Keratinocyte (primary cell): ENCODE data around the gene AOX1. TPM values are rescaled to one million over a fixed set of nuclear protein-coding genes. Genes with fewer than 3 reads are reported as not detected.

Experiments used
- DNase-seq: peaks from one replicate; pipeline ENCODE4 v3.0.0-alpha.2; 2011; ENCODE audit warnings: low read depth, missing footprints, low spot score
- FAIRE-seq: peaks from 2 replicates; lab custom pipeline; 2011; peaks lifted over from hg19 to GRCh38; lab: Jason Lieb, UNC
- H2AFZ ChIP-seq: 2 replicates; pipeline ENCODE4 v1.6.0; 2012; ENCODE audit warnings: low read length, control low read depth, inconsistent platforms; ENCODE audit not compliant: control insufficient read depth
- H3K27ac ChIP-seq: 2 replicates; pipeline ENCODE4 v1.5.1; 2011; ENCODE audit warnings: low read length; ENCODE audit not compliant: control insufficient read depth, insufficient read depth
- H3K27me3 ChIP-seq: 3 replicates; pipeline ENCODE4 v1.6.0; 2011; ENCODE audit warnings: low read length; ENCODE audit not compliant: control insufficient read depth, insufficient read depth; ENCODE audit errors: extremely low read depth
- H3K36me3 ChIP-seq, 2 experiments: 2 replicates in 1 of 2; 3 replicates in 1 of 2; pipeline ENCODE4 v1.5.1; 2011; ENCODE audit warnings: low read length in 2 of 2, mild to moderate bottlenecking in 1 of 2; ENCODE audit not compliant: control insufficient read depth in 2 of 2, insufficient read depth in 2 of 2; ENCODE audit errors: extremely low read depth in 1 of 2
- H3K4me1 ChIP-seq: 3 replicates; pipeline ENCODE4 v1.5.1; 2011; ENCODE audit warnings: low read length; ENCODE audit not compliant: control insufficient read depth, insufficient read depth; ENCODE audit errors: extremely low read depth
- H3K4me2 ChIP-seq: 3 replicates; pipeline ENCODE4 v1.6.0; 2011; ENCODE audit warnings: low read depth, low read length; ENCODE audit not compliant: control insufficient read depth, insufficient read depth; ENCODE audit errors: extremely low read depth
- H3K4me3 ChIP-seq, 3 experiments: fragments of 200-600 bp in 1 of 3; sonication (generic) in 1 of 3; 2 replicates in 2 of 3; 3 replicates in 1 of 3; pipeline ENCODE4 v1.5.1; 2011 to 2016; ENCODE audit warnings: low read length in 3 of 3, mild to moderate bottlenecking in 3 of 3, control low read depth in 2 of 3, inconsistent platforms in 1 of 3, low read depth in 1 of 3, mixed read lengths in 1 of 3, mixed run types in 1 of 3, moderate library complexity in 1 of 3; ENCODE audit not compliant: control insufficient read depth in 2 of 3, insufficient read depth in 2 of 3; ENCODE audit errors: extremely low read depth in 1 of 3
- H3K79me2 ChIP-seq: 2 replicates; pipeline ENCODE4 v1.6.0; 2012; ENCODE audit warnings: low read length; ENCODE audit not compliant: control insufficient read depth, insufficient read depth
- H3K9ac ChIP-seq: 3 replicates; pipeline ENCODE4 v1.6.0; 2011; ENCODE audit warnings: low read length; ENCODE audit not compliant: control insufficient read depth, insufficient read depth; ENCODE audit errors: extremely low read depth
- H3K9me1 ChIP-seq: 3 replicates; pipeline ENCODE4 v1.6.0; 2011; ENCODE audit warnings: low read length; ENCODE audit not compliant: control insufficient read depth, insufficient read depth; ENCODE audit errors: extremely low read depth
- H3K9me3 ChIP-seq: 2 replicates; pipeline ENCODE4 v1.5.1; 2012; ENCODE audit warnings: low read depth, low read length; ENCODE audit not compliant: control insufficient read depth
- H4K20me1 ChIP-seq: 3 replicates; pipeline ENCODE4 v1.6.0; 2011; ENCODE audit warnings: low read length; ENCODE audit not compliant: control insufficient read depth, insufficient read depth; ENCODE audit errors: extremely low read depth
- CTCF ChIP-seq, 3 experiments: IDR thresholded peaks in 1 of 3; conservative IDR thresholded peaks in 1 of 3; optimal IDR thresholded peaks in 1 of 3; 2 replicates in 2 of 3; 3 replicates in 1 of 3; pipeline versions ENCODE3 to v1.5.1; 2011; ENCODE audit warnings: low read length in 3 of 3, mild to moderate bottlenecking in 3 of 3, moderate library complexity in 2 of 3, control low read depth in 1 of 3, inconsistent platforms in 1 of 3; ENCODE audit not compliant: insufficient read depth in 2 of 3; ENCODE audit errors: extremely low read depth in 1 of 3
- EZH2 ChIP-seq: IDR thresholded peaks from one replicate; pipeline ENCODE4 v1.6.1; 2012; ENCODE audit warnings: inconsistent platforms, mild to moderate bottlenecking, low read length, moderate library complexity
- dilution Hi-C: fragments of 300-500 bp; cut with MboI; formaldehyde crosslinking; loops from one replicate; pipeline ENCODE4 v1.7.0; 2020; ENCODE audit warnings: low sequenced_read_pairs; ENCODE audit not compliant: extremely low pct_ligation_motif_present
- polyA plus RNA-seq, 5 experiments: library from polyadenylated mRNA; depleted of rRNA in 3 of 5; stranded (reverse) in 3 of 5; stranded (forward) in 1 of 5; unstranded in 1 of 5; fragments of >200 nt; gene quantifications; 1 replicate in 1 of 5; 2 replicates in 3 of 5; 3 replicates in 1 of 5; pipeline versions ENCODE4 v1.2.1 to v1.2.3, GENCODE V29; 2011 to 2012; ENCODE audit warnings: missing spikeins in 2 of 5, low read depth in 1 of 5, low replicate concordance in 1 of 5

AOX1 gene
- polyA plus RNA-seq, 1 donor (not counting 4 experiments of a cell fraction or from before 2014, with no cell fraction given) = 12.2 TPM

GRCh38 chr2:200702044-200702443 is 116.2 kb downstream of the AOX1 start:
- no peaks in the 10 kb centered on the region for H3K4me1 ChIP-seq
- dilution Hi-C loops = no loop called here
- no peak for DNase-seq
- no peak overlapping the region for H2AFZ ChIP-seq
- H3K9me3 ChIP-seq = no peaks in the 10 kb centered on the region
- H3K27me3 ChIP-seq = no peaks in the 10 kb centered on the region
- no peak for FAIRE-seq
- H3K36me3 ChIP-seq = no peaks in the 10 kb centered on the region
- H3K4me2 ChIP-seq = no peak overlapping the region
- H3K4me3 ChIP-seq = no peak overlapping the region
- H3K79me2 ChIP-seq = no peaks in the 10 kb centered on the region
- no peak overlapping the region for H3K9ac ChIP-seq
- H3K9me1 ChIP-seq = no peaks in the 10 kb centered on the region
- no peak for TF ChIP-seq EZH2
- no peak for TF ChIP-seq CTCF (optimal IDR thresholded peaks at IDR 0.05 in 1 of 3, IDR thresholded peaks at IDR 0.05 in 1 of 3, conservative IDR thresholded peaks at IDR 0.05 in 1 of 3; ENCODE audit: extremely low read depth in 1 of 3, insufficient read depth in 2 of 3, low read length in 3 of 3)
- H4K20me1 ChIP-seq = no peaks in the 10 kb centered on the region
- H3K27ac ChIP-seq = no peak overlapping the region

- dilution Hi-C loops = no loop called here
- Histone ChIP-seq H3K79me2 (no peaks in the 10 kb centered on the region), H3K27me3 (no peaks in the 10 kb centered on the region), H3K4me3 (no peak overlapping the region), H3K4me2 (no peak overlapping the region), H3K36me3 (no peaks in the 10 kb centered on the region), H3K9me1 (no peaks in the 10 kb centered on the region), H3K9ac (no peak overlapping the region), H3K4me1 (no peaks in the 10 kb centered on the region), H4K20me1 (no peaks in the 10 kb centered on the region), H2AFZ (no peak overlapping the region), H3K27ac (no peak overlapping the region), H3K9me3 (no peaks in the 10 kb centered on the region)
- TF ChIP-seq CTCF (optimal IDR thresholded peaks at IDR 0.05 in 1 of 3, IDR thresholded peaks at IDR 0.05 in 1 of 3, conservative IDR thresholded peaks at IDR 0.05 in 1 of 3; ENCODE audit: extremely low read depth in 1 of 3, insufficient read depth in 2 of 3, low read length in 3 of 3) (no peak), EZH2 (no peak)
- DNase-seq (no peak), FAIRE-seq (no peak)
Observed at GRCh38 chr2:200702646-200703118, 116.9 kb downstream of the AOX1 start.
